Astrocyte of the cerebellum (primary cell): Measurements from ENCODE around the gene UBE2H.
"Not testable (repeated sequence)": the region's sequence is repeated elsewhere in the genome, so short reads cannot be mapped to it uniquely, and the experiment has no call there.

Experiments used
- DNase-seq: peaks from one replicate; pipeline ENCODE4 v3.0.0-alpha.2; 2011; ENCODE audit warnings: low read depth
- H3K4me3 ChIP-seq: 2 replicates; pipeline ENCODE4 v1.5.1; 2011; ENCODE audit warnings: mild to moderate bottlenecking, low read depth, low read length, moderate library complexity
- CTCF ChIP-seq: IDR thresholded peaks from 2 replicates; pipeline ENCODE4 v1.5.1; 2012; ENCODE audit warnings: low read length, low read depth, moderate library complexity, mild to moderate bottlenecking; ENCODE audit errors: missing control alignments
- in situ Hi-C: cut with HindIII; loops from 2 replicates; pipeline ENCODE4 v1.10.0; 2017; ENCODE audit warnings: low sequenced_read_pairs

Gene UBE2H

DNA sequence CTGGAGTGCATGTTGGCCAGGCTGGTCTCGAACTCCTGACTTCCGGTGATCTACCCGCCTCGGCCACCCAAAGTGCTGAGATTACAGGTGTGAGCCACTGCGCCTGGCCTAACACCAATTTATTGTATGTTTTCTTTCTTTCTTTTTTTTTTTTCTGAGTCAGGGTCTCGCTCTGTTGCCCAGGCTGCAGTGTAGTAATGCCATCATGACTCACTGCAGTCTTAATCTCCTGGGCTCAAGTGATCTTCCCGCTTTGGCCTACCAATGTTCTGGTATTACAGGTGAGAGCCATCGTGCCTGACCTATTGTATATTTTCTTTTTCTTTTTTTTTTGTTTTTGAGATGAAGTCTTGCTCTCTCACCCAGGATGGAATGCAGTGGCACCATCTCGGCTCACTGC, 33.8 kb upstream of the UBE2H start:
- no peak overlapping the region for H3K4me3 ChIP-seq
- in situ Hi-C loops, result no loop called here
- no peak for DNase-seq
- no peak for TF ChIP-seq CTCF

GRCh38 chr7:129980667-129981066, 27.9 kb upstream of the UBE2H start:
- DNase-seq, result no peak
- H3K4me3 ChIP-seq, result no peak overlapping the region
- in situ Hi-C loops, result no loop called here
- no peak for TF ChIP-seq CTCF

GRCh38 chr7:129975309-129975708, 22.5 kb upstream of the UBE2H start:
- no peak overlapping the region for H3K4me3 ChIP-seq
- in situ Hi-C loops, result no loop called here
- DNase-seq, result no peak
- TF ChIP-seq CTCF, result no peak

DNA sequence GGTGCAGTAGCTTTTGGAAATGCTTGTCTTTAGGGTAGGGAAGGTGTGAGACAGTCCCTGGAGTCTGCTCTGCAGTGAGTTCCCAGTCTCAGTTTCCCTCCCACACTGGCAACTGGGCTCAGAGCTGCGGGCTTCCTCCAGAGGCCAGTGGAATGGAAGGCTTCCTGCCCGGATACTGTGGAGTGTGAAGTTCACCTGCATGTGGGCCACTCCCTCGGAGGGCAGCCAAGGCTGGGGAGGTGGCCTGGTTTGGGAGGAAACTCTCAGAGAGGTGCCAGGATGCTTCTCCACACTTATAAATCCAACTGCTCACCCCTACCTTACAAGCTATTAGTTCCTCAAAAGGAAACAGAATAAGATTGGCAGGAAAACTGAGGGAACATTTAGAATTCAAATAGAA, 18.1 kb upstream of the UBE2H start:
- DNase-seq, result no peak
- in situ Hi-C loops, result no loop called here
- no peak for TF ChIP-seq CTCF

GRCh38 chr7:129969881-129970446, 17.2 kb upstream of the UBE2H start:
- in situ Hi-C loops, result no loop called here
- H3K4me3 ChIP-seq, result no peak overlapping the region
- peak; percentile 64 for DNase-seq

More for the DNA sequence above, 18.1 kb upstream of the UBE2H start:
- no peak overlapping the region for H3K4me3 ChIP-seq

GRCh38 chr7:129968592-129969383, 16.0 kb upstream of the UBE2H start:
- H3K4me3 ChIP-seq, result no peak overlapping the region
- in situ Hi-C loops, result no loop called here

More at GRCh38 chr7:129969881-129970446, 17.2 kb upstream of the UBE2H start:
- no peak for TF ChIP-seq CTCF

DNA sequence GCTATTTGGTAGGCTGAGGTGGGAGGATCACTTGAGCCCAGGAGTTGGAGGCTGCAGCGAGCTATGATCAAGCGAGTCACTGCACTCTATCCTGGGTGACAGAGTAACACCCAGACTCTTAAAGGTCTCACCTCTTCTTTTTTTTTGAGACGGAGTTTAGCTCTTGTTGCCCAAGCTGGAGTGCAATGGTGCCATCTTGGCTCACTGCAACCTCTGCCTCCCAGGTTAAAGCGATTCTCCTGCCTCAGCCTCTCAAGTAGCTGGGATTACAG, 7.4 kb upstream of the UBE2H start:
- in situ Hi-C loops, result not testable (repeated sequence)

More at GRCh38 chr7:129968592-129969383, 16.0 kb upstream of the UBE2H start:
- TF ChIP-seq CTCF, result no peak
- no peak for DNase-seq

More for the DNA sequence above, 7.4 kb upstream of the UBE2H start:
- H3K4me3 ChIP-seq, DNase-seq: not testable (repeated sequence)
